ENCODE data around the gene MRPS21. TPM values are rescaled to one million over a fixed set of nuclear protein-coding genes. Genes with fewer than 3 reads are reported as not detected.
A peak's percentile ranks its signal among the peaks of the same experiment; 100 is the strongest.

MRPS21 gene
- total and polyA plus RNA-seq, 2 of the 8 experiments (the other 6 are each of a cell fraction or from before 2014, with no cell fraction given) = 81.9 to 99.8 TPM

GRCh38 chr1:150281758-150282557, 11.7 kb upstream of the MRPS21 start, which contains the start of gene CIART (continued):
- peak; percentile 82 for TF ChIP-seq TBP (IDR thresholded peaks at IDR 0.05; ENCODE audit: low read depth, low read length)
- no peak for TF ChIP-seq HDAC2 (IDR thresholded peaks at IDR 0.05; ENCODE audit: borderline replicate concordance in 1 of 2, low read depth in 2 of 2, low read length in 2 of 2)
- peak; percentile 53 for TF ChIP-seq ASH2L (IDR thresholded peaks at IDR 0.05; ENCODE audit: low read length)
- TF ChIP-seq RFX5 (IDR thresholded peaks at IDR 0.05; ENCODE audit: borderline replicate concordance, low read depth, low read length) = 0 out of 2 replicates have a peak, but pooled peaks have one; percentile 3
- no peak for TF ChIP-seq SP2 (IDR thresholded peaks at IDR 0.05; ENCODE audit: low read length)
- peak; percentile 74 for TF ChIP-seq TAF1 (IDR thresholded peaks at IDR 0.05; ENCODE audit: low read depth, low read length)
- TF ChIP-seq RAD21 (IDR thresholded peaks at IDR 0.05 in 1 of 2, conservative IDR thresholded peaks at IDR 0.05 in 1 of 2; ENCODE audit: low read depth in 2 of 2, low read length in 2 of 2) = no peak
- TF ChIP-seq RBBP5 (IDR thresholded peaks at IDR 0.05; ENCODE audit: borderline replicate concordance, low read depth, low read length) = no peak
- no peak for TF ChIP-seq SAP30 (IDR thresholded peaks at IDR 0.05; ENCODE audit: insufficient read depth, insufficient replicate concordance, low read length)
- TF ChIP-seq JUND (IDR thresholded peaks at IDR 0.05; ENCODE audit: low read length) = no peak
- TF ChIP-seq SRF (IDR thresholded peaks at IDR 0.05; ENCODE audit: low read depth, low read length) = no peak
- no peak for TF ChIP-seq CBX5 (IDR thresholded peaks at IDR 0.05; ENCODE audit: low read depth, low read length)
- 0 out of 2 replicates have a peak, but pooled peaks have one; percentile 5 for TF ChIP-seq TCF12 (IDR thresholded peaks at IDR 0.05; ENCODE audit: low read depth, low read length)
- no peak for TF ChIP-seq CHD1 (IDR thresholded peaks at IDR 0.05; ENCODE audit: low read depth, low read length)
- peak; percentile 71 for TF ChIP-seq TAF7 (optimal IDR thresholded peaks at IDR 0.05; ENCODE audit: borderline replicate concordance, low read depth, low read length)
- TF ChIP-seq, protein P1, sequence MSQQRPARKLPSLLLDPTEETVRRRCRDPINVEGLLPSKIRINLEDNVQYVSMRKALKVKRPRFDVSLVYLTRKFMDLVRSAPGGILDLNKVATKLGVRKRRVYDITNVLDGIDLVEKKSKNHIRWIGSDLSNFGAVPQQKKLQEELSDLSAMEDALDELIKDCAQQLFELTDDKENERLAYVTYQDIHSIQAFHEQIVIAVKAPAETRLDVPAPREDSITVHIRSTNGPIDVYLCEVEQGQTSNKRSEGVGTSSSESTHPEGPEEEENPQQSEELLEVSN (IDR thresholded peaks at IDR 0.05) = peak; percentile 73
- TF ChIP-seq POLR2A (IDR thresholded peaks at IDR 0.05; ENCODE audit: control extremely low read depth in 1 of 2, low read depth in 2 of 2, low read length in 2 of 2) = peak; percentile 77 to 85
- no peak for TF ChIP-seq RNF2 (IDR thresholded peaks at IDR 0.05; ENCODE audit: borderline replicate concordance, low read depth, low read length, missing control alignments, poor library complexity, severe bottlenecking)
- no peak for TF ChIP-seq NRF1 (IDR thresholded peaks at IDR 0.05; ENCODE audit: low read depth, low read length)
- no peak for TF ChIP-seq NANOG (IDR thresholded peaks at IDR 0.05; ENCODE audit: insufficient read depth, low read depth, low read length, poor library complexity, severe bottlenecking)
- TF ChIP-seq SUZ12 (IDR thresholded peaks at IDR 0.05; ENCODE audit: low read length) = no peak
- TF ChIP-seq MAFK (IDR thresholded peaks at IDR 0.05; ENCODE audit: low read depth, low read length) = no peak

Measured in H1 (cell line).